Measurements from ENCODE around the gene SBNO2.
A peak's percentile ranks its signal among the peaks of the same experiment; 100 is the strongest.

The SBNO2 gene, protein sequence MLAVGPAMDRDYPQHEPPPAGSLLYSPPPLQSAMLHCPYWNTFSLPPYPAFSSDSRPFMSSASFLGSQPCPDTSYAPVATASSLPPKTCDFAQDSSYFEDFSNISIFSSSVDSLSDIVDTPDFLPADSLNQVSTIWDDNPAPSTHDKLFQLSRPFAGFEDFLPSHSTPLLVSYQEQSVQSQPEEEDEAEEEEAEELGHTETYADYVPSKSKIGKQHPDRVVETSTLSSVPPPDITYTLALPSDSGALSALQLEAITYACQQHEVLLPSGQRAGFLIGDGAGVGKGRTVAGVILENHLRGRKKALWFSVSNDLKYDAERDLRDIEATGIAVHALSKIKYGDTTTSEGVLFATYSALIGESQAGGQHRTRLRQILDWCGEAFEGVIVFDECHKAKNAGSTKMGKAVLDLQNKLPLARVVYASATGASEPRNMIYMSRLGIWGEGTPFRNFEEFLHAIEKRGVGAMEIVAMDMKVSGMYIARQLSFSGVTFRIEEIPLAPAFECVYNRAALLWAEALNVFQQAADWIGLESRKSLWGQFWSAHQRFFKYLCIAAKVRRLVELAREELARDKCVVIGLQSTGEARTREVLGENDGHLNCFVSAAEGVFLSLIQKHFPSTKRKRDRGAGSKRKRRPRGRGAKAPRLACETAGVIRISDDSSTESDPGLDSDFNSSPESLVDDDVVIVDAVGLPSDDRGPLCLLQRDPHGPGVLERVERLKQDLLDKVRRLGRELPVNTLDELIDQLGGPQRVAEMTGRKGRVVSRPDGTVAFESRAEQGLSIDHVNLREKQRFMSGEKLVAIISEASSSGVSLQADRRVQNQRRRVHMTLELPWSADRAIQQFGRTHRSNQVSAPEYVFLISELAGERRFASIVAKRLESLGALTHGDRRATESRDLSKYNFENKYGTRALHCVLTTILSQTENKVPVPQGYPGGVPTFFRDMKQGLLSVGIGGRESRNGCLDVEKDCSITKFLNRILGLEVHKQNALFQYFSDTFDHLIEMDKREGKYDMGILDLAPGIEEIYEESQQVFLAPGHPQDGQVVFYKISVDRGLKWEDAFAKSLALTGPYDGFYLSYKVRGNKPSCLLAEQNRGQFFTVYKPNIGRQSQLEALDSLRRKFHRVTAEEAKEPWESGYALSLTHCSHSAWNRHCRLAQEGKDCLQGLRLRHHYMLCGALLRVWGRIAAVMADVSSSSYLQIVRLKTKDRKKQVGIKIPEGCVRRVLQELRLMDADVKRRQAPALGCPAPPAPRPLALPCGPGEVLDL (N-terminal part only)

GRCh38 chr19:1173845-1174809, at the start of gene SBNO2:
Gene SBNO2 (minus strand): TSS chr19:1174268. CDS start chr19:1154276, 19,992 bp downstream.
- peak; percentile 68 for DNase-seq (ENCODE audit: low read depth)

DNA sequence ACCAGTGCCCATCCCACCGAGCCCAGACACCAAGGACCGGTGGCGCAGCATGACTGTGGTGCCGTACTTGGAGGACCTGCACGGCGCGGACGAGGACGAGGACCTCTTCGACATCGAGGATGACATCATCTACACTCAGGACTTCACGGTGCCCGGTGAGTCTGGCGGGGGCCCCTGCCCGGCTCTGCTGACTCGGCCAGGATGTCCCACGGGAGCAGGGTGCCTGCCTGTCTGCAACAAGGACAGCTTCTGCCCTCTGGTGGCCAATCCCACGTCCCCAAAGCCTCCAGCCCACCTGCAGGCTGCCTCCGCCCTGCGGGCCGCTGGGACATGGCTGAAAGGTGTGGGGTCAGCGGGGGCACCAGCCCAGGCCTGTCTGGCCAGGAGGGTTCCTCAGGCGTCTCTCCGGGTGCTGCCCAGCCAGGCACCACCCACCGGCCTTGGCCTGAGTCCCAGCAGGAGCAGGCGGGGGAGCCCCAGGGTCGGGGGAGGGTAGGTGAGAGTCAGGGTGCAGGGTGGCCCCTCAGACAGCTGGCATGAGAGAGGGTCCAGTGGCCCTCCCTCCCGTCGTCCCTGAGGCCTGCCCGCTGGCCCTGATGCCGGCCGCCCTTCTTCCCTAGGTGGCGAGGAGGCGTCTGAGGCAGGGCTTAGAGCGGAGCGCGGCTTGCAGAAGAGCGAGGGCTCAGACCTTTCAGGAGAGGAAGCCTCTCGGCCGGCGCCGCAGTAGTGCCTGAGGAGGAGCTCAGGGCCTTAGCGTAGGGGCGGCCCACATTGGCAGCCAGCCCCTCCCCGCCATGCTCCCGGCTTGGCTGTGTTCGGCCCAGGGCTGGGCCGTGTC, 49.2 kb upstream of the SBNO2 start:
- no peak for DNase-seq (ENCODE audit: low read depth)

GRCh38 chr19:1222394-1222793, 48.3 kb upstream of the SBNO2 start:
- DNase-seq (ENCODE audit: low read depth) = no peak

DNA sequence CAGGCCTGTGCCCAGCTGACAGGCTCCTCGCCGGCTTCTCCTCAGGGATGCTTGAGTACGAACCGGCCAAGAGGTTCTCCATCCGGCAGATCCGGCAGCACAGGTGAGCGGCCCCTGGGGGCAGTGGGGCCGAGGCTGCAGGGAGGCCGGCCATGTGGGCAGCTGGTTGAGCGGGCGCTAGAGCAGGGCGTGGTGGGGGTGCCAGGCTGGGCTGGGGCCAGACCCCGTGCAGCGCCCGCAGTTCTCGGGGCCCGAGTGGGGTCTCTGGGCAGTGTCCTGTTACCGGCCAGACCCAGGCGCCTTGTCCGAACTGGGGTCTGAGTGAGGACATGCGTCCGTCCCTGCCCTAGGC, 47.8 kb upstream of the SBNO2 start:
- DNase-seq (ENCODE audit: low read depth) = no peak

GRCh38 chr19:1220976-1221903, 47.2 kb upstream of the SBNO2 start:
- no peak for DNase-seq (ENCODE audit: low read depth)

- DNase-seq (ENCODE audit: low read depth) = no peak
These were observed 46.4 kb upstream of the SBNO2 start for GRCh38 chr19:1220477-1220930.

GRCh38 chr19:1219786-1220476, 45.9 kb upstream of the SBNO2 start:
- DNase-seq (ENCODE audit: low read depth) = no peak

DNA sequence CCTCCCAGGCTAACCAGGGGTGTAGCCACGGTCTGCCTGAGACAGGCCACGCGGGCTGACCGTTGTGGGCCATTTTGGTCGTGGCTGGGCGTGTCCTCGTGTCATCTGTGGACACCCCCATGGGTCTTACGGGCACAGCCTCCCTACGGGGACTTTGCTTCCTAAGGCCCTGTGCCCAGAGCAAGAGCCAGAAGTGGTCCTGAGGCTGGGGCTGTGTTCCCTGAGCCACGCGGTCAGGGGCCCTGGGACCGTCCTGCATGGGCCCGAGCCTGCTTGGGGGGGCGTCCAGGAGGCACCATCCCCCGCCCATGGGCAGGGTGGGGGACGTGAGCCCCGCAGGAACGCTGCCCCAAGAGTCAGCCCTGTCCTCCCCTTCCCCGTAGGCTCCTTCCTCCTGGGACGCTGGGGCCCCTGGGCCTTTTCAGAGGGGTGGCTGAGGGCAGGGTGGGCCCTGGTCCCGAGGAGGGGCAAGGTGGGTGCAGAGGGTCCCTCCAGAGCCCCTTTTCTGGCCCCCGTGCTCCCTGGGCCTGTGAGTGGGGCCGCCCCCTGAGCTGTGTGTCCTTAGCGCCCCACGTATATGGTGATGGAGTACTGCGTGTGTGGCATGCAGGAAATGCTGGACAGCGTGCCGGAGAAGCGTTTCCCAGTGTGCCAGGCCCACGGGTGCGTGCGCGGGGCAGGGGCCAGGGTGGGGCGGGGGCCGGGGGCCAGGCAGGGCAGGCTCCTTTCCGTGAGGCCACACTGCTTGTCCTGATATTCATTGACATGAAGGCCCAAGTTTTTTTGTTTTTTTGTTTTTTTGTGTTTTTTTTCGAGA, 44.9 kb upstream of the SBNO2 start:
- DNase-seq (ENCODE audit: low read depth) = no peak

DNA sequence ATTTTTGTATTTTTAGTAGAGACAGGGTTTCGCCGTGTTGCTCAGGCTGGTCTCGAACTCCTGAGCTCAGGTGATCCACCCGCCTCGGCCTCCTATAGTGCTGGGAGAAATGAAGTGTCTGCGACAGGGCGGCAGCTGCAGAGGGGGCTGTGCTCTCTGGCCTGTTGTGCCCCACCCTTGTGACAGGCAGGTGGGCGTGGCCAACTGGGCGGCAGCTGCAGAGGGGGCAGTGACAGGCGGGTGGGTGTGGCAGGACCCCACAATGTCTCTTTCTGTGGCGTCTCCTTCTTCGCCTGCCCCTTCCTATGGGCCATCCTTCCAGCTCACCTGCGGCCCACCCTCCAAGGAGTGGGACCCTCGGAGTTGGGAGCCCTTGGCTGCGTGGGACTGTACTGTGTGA, 43.3 kb upstream of the SBNO2 start:
- DNase-seq (ENCODE audit: low read depth) = no peak

GRCh38 chr19:1216756-1217155, 42.7 kb upstream of the SBNO2 start:
- DNase-seq (ENCODE audit: low read depth) = no peak

- DNase-seq (ENCODE audit: low read depth) = no peak
These were observed 41.0 kb upstream of the SBNO2 start for GRCh38 chr19:1214862-1215731.

- no peak for DNase-seq (ENCODE audit: low read depth)
These were observed 40.3 kb upstream of the SBNO2 start for GRCh38 chr19:1214299-1214861.

DNA sequence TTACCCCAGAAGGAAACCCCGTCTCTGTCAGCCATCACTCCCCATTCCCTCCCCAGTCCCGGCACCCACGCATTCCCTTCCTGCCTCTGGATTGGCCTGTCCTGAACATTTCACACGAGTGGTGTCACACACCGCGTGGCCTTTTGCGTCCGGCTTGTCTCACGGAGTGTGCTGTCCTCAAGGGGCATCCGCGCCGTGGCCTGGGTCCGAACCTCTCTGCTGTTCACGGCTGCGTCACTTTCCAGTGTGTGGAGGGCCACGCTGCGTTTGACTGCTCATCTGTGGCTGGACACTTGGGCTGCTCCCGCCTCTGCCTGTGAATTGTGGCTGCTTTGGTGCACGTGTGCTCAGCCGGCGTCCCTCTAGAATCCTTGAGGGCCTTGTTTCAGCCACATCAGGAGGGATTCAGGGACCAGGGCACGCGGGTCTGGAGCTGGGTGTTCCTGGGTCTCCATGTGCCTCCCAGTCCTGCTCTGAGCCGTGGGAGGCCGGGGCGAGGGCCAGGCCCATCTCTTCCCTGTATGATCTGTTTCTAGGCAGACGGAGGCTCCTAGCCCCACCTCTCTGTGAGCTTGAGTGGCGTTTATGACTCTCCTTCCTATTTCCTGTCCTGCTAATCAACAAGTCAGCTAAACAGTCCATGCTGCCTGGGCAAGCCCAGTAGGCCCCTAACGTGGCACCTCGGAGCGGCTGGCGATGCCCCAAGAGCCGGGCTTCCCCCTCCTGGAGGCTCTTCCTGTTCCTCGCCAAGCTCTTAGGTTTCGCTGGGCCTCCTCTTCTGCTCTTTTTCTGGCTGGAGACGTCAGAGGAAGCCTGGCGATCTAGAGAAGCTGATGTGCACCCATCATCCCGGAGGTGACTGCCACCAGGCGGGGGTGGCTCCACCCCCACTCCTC, 39.6 kb upstream of the SBNO2 start:
- peak; percentile 74 for DNase-seq (ENCODE audit: low read depth)

DNA sequence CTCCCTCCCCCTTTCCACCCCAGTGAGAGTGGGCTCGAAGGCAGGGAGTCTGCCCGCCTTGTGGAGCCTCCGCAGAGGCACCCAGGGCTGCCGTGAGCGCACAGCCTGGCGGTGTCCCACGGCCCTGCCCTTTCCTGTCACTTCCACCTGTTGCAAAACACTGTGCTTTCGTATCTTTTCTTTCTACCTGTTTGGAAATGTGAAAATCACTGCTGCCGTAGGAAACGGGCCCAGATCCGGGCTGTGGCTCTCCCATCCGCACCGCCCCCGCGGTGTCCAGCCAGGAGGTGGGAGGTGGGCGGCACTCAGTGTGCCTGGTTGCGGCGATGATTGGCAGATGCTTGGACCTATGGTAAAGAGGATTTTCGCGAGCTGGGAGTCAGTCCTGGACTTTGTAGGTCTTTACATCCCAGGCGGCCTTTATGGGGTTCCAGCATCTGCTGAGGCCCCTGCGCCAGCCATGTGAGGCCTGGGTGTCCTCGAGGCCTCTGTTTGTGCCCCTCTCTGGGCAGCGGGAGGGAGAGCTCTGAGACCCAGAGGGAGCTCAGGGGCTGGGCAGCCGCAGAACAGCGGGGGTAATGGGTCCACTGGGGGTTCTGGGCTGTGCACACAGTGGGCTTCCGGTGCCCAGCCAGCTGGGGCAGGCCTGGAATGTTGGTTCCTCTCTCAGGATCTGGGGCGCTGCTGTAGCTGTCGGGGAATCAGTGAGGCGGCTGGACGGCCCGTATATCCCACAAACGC, 37.6 kb upstream of the SBNO2 start:
- no peak for DNase-seq (ENCODE audit: low read depth)

- no peak for DNase-seq (ENCODE audit: low read depth)
These were observed 36.1 kb upstream of the SBNO2 start for GRCh38 chr19:1210227-1210538.

Measured in GM04504 (cell line).